Vagina (tissue), 2 donors: Measurements from ENCODE around the gene SUPT20HL2. TPM values are rescaled to one million over a fixed set of nuclear protein-coding genes. Genes with fewer than 3 reads are reported as not detected.

Source experiments
- DNase-seq, 2 donors: peaks; one replicate each; pipeline ENCODE4 v3.0.0-alpha.2; 2017; ENCODE audit errors: extremely low spot score in 2 of 2
- H3K27ac ChIP-seq: fragments of 200-600 bp; sonication (generic); one replicate; pipeline ENCODE4 v1.5.1; 2019
- H3K27me3 ChIP-seq: fragments of 200-600 bp; sonication (generic); one replicate; pipeline ENCODE4 v1.5.1; 2019
- H3K36me3 ChIP-seq, 2 donors: fragments of 200-600 bp; sonication (generic); one replicate each; pipeline ENCODE4 v1.5.1; 2017 to 2019
- H3K4me1 ChIP-seq: fragments of 200-600 bp; sonication (generic); one replicate; pipeline ENCODE4 v1.5.1; 2019
- H3K4me3 ChIP-seq, 2 donors: fragments of 200-600 bp; sonication (generic); 1 replicate in 1 of 2; 2 replicates in 1 of 2; pipeline ENCODE4 v1.5.1; 2016 to 2019
- H3K9me3 ChIP-seq: fragments of 200-600 bp; sonication (generic); one replicate; pipeline ENCODE4 v1.5.1; 2019
- POLR2A ChIP-seq, 2 donors: fragments of 450-650 bp; IDR thresholded peaks; one replicate each; pipeline ENCODE4 v1.6.1; 2017; ENCODE audit warnings: antibody characterized with exemption in 2 of 2, mild to moderate bottlenecking in 2 of 2, moderate library complexity in 2 of 2
- POLR2AphosphoS5 ChIP-seq, 2 donors: sonication (generic); formaldehyde crosslinking; IDR thresholded peaks; one replicate each; pipeline ENCODE4 v1.9.0; 2017; ENCODE audit warnings: antibody characterized with exemption in 2 of 2, mild to moderate bottlenecking in 2 of 2, low read depth in 1 of 2; ENCODE audit not compliant: insufficient read depth in 1 of 2
- intact Hi-C: fragments of 100-400 bp; cut with DNase I; formaldehyde crosslinking; loops from one replicate; pipeline ENCODE4 v1.15.1; 2023
- total RNA-seq: library from RNA; depleted of rRNA; stranded (reverse); fragments of >200 nt; gene quantifications from one replicate; pipeline ENCODE4 v1.2.3, GENCODE V29; 2016
- TF ChIP-seq, protein P1 (sequence below), 3 experiments: fragments of 450-650 bp in 2 of 3; fragments of 200-600 bp in 1 of 3; sonication (generic) in 1 of 3; IDR thresholded peaks; one replicate each; pipeline ENCODE4 v1.5.1; 2017 to 2019; ENCODE audit warnings: antibody characterized with exemption in 3 of 3, mild to moderate bottlenecking in 2 of 3, moderate library complexity in 2 of 3

The SUPT20HL2 gene
- total RNA-seq, 1 donor from 2014 or later = not detected

DNA sequence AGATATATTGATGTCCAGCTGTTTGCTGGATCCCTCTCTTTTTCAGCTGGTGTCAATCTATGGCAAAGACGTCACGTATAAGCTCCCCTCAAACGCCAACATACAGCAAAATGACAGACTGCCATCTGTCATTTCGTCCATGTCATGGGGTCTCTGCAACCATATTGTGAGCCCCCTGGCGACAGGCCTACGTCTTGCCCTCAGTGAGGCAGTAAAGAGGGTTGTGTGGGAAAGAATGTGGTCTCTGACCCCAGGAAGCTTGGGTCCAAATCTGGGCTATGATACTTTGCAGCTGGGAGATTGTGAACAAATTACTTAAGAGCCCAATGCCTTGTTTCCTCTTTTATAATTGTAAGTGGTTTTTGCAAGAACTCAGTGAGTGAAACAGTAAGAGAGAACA, 7.4 kb downstream of the SUPT20HL2 start:
- TF ChIP-seq POLR2AphosphoS5 (IDR thresholded peaks at IDR 0.05; ENCODE audit: insufficient read depth in 1 of 2, low read depth in 1 of 2) (no peak), POLR2A (IDR thresholded peaks at IDR 0.05) (no peak)
- TF ChIP-seq, protein P1, sequence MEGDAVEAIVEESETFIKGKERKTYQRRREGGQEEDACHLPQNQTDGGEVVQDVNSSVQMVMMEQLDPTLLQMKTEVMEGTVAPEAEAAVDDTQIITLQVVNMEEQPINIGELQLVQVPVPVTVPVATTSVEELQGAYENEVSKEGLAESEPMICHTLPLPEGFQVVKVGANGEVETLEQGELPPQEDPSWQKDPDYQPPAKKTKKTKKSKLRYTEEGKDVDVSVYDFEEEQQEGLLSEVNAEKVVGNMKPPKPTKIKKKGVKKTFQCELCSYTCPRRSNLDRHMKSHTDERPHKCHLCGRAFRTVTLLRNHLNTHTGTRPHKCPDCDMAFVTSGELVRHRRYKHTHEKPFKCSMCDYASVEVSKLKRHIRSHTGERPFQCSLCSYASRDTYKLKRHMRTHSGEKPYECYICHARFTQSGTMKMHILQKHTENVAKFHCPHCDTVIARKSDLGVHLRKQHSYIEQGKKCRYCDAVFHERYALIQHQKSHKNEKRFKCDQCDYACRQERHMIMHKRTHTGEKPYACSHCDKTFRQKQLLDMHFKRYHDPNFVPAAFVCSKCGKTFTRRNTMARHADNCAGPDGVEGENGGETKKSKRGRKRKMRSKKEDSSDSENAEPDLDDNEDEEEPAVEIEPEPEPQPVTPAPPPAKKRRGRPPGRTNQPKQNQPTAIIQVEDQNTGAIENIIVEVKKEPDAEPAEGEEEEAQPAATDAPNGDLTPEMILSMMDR (IDR thresholded peaks at IDR 0.05) = no peak
- no peak overlapping the region for H3K27ac ChIP-seq
- intact Hi-C loops = no loop called here
- H3K9me3 ChIP-seq = no peaks in the 10 kb centered on the region
- no peaks in the 10 kb centered on the region for H3K4me1 ChIP-seq
- H3K36me3 ChIP-seq = no peaks in the 10 kb centered on the region
- no peak for DNase-seq
- H3K4me3 ChIP-seq = no peak overlapping the region
- H3K27me3 ChIP-seq = no peaks in the 10 kb centered on the region

DNA sequence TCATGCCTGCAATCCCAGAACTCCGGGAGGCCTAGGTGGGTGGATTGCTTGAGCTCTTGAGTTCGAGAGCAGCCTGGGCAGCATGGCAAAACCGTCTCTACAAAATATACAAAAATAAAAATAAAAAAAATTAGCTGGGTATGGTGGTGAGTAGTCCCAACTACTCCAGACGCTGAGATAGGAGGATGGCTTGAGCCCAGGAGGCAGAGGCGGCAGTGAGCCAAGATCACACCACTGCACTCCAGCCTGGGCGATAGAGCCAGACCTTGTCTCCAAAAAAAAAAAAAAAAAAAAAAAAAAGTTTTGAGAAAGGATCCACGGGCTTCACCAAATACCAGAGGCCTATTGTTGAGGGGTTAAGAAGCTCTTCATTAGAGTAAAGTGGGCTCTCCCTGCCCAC, 8.0 kb downstream of the SUPT20HL2 start:
- Histone ChIP-seq H3K4me1 (no peaks in the 10 kb centered on the region), H3K36me3 (no peaks in the 10 kb centered on the region), H3K9me3 (no peaks in the 10 kb centered on the region), H3K27ac (no peak overlapping the region), H3K27me3 (no peaks in the 10 kb centered on the region), H3K4me3 (no peak overlapping the region)
- TF ChIP-seq, protein P1 (IDR thresholded peaks at IDR 0.05) = no peak
- no peak for TF ChIP-seq POLR2AphosphoS5 (IDR thresholded peaks at IDR 0.05; ENCODE audit: insufficient read depth in 1 of 2, low read depth in 1 of 2)
- no peak for TF ChIP-seq POLR2A (IDR thresholded peaks at IDR 0.05)
- DNase-seq = no peak
- intact Hi-C loops = no loop called here

DNA sequence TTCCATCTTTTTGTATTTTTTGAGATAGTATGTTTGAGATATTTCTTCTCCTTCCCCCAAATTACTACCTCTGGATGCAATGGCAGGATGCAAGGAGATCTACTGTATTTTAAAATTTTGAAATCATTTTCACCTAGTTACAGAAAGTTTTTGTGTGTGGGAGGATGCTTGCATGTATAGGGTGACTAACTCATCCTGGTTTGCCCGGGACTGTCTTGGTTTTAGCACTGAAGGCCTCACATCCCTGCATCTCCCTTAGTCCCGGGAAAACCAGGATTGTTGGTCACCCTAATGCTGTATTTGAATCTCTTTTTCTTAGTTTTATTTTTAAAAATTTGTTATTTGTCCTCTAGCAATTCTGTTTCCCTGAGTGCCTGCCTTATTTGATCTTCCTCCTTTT, 12.1 kb downstream of the SUPT20HL2 start:
- Histone ChIP-seq H3K27me3 (no peaks in the 10 kb centered on the region), H3K36me3 (no peaks in the 10 kb centered on the region), H3K27ac (no peak overlapping the region), H3K9me3 (no peaks in the 10 kb centered on the region), H3K4me1 (no peaks in the 10 kb centered on the region), H3K4me3 (no peak overlapping the region)
- intact Hi-C loops = no loop called here
- no peak for TF ChIP-seq POLR2AphosphoS5 (IDR thresholded peaks at IDR 0.05; ENCODE audit: insufficient read depth in 1 of 2, low read depth in 1 of 2)
- no peak for TF ChIP-seq POLR2A (IDR thresholded peaks at IDR 0.05)
- TF ChIP-seq, protein P1 (IDR thresholded peaks at IDR 0.05) = no peak
- no peak for DNase-seq

DNA sequence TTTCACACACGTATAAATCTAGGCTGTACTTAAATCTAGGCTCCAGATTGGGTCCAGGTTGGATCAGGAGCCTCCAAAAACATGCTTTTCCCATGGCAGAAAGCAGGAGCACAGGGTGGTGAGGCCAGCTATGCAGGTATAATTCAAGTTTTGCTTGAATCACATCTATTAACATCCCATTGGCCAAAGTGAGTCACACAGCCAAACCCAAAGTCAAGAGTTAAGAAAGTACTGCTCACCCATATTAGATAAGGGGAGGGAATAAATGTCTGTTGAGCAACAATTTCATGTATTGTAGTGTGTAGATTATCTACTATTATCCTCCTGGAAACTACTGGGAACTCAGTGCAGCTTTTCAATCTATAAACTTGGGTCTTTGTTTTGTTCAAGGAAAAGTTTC, 12.8 kb downstream of the SUPT20HL2 start:
- Histone ChIP-seq H3K27me3 (no peaks in the 10 kb centered on the region), H3K4me3 (no peak overlapping the region), H3K27ac (no peak overlapping the region), H3K4me1 (no peaks in the 10 kb centered on the region), H3K36me3 (no peaks in the 10 kb centered on the region), H3K9me3 (no peaks in the 10 kb centered on the region)
- intact Hi-C loops = no loop called here
- DNase-seq = no peak
- no peak for TF ChIP-seq POLR2A (IDR thresholded peaks at IDR 0.05)
- TF ChIP-seq POLR2AphosphoS5 (IDR thresholded peaks at IDR 0.05; ENCODE audit: insufficient read depth in 1 of 2, low read depth in 1 of 2) = no peak

DNA sequence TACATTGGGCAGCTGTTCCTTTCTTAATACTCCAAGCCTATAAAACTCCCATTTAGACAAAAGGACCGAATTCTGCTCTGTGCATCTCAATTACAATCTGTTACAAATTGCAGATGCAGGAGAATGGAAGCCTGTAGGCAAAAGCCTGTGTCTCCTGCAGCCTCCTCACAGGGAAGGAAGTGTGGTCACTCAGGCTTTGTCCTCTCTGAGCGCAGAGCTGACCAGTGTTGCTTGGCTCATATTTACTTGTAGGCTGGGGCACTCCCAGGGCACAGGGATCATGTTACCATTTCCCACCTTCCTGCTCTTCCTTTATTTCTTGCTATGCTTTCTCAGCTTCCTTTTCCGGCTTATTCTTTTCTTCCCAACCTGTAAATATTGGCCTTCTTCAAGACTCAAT, 15.7 kb downstream of the SUPT20HL2 start:
- TF ChIP-seq, protein P1 (IDR thresholded peaks at IDR 0.05) = no peak
- TF ChIP-seq POLR2AphosphoS5 (IDR thresholded peaks at IDR 0.05; ENCODE audit: insufficient read depth in 1 of 2, low read depth in 1 of 2) (no peak), POLR2A (IDR thresholded peaks at IDR 0.05) (no peak)
- H3K36me3 ChIP-seq = no peaks in the 10 kb centered on the region
- no peaks in the 10 kb centered on the region for H3K4me1 ChIP-seq
- H3K9me3 ChIP-seq = no peaks in the 10 kb centered on the region
- no peak overlapping the region for H3K4me3 ChIP-seq
- H3K27me3 ChIP-seq = no peaks in the 10 kb centered on the region
- DNase-seq = no peak
- H3K27ac ChIP-seq = no peak overlapping the region
- intact Hi-C loops = no loop called here
